ENCODE data around the gene FAM114A2.

Gene FAM114A2

DNA sequence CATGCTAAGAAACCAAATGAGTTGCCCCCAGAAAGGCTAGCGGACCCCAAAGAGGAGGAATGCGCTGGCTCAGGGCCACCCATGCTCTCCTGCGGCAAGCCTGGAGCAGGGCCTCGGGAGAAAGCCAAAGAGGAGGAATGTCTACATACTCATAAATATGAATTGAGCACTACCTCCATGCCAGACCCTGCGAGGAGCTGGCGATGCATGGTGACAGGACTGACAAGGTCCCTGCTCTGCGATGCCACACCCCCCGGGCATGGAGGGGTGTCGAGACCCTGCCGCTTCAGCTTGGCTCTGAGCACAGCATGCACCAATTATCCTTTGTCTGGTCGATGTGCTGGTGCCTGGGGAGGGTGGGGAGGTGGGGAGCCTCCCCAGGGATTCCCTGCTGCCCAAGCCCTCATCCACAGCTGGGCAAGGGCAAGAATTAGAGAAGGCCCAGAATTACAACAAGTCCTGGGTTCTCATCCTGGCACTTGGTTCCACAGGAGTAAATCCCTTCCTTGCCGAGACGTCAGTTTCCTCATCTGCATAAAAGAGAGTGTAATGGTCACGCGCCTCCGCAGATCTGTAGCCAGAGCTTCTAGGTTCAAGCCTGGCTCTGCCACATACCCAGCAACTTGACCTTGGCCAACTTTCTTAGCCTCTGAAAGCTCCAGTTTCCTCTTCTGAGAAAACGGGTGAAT lies 74.4 kb downstream of the FAM114A2 start:
- intact Hi-C loops (cut with DNase I): no loop called here
- DNase-seq: no peak

- no peak for DNase-seq
- intact Hi-C loops (cut with DNase I): no loop called here
Observed at GRCh38 chr5:153960269-153961215, 78.2 kb downstream of the FAM114A2 start.

DNA sequence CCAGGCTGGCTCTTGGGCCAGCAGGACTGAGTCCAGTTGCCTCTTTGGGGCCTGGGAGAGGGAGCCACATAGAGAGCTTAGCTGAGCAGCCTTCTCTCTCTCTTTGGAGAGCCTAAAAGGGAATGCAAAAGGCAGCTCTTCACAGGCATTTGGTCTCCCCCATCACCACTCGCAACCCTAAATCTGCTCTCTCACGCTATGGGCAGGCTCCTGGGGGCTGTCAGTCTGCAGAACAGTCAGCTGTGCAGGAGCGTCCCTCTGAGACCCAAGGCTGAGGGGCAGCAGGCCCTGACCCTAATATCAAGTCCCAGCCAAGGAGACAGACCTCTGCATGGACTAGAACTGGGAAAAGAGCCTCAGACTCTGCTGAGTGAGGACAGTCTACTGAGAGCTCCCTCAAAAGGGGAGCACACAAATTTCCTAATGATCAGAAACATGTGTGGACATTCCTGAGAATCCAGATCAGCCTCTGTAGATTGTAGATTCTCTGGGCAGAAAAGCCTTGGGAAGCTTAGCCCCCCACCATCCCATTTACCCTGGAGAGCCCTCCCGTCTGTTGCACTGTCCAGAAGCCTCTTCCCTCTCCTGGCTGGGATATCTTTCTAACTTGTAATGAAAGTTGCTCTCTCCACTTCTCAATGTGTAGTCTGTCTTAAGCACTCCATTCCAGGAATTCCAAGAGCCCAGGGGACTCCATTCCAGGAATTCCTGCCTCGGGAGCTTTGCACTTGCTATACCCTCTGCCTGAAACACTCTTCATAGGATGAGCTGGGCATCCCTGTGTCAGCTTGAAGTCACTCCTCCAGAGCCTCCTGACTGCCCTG lies 79.4 kb downstream of the FAM114A2 start:
- intact Hi-C loops (cut with DNase I): no loop called here
- peak in 3 of 42 donors; percentile 7 to 26 (median 23) for DNase-seq

DNA sequence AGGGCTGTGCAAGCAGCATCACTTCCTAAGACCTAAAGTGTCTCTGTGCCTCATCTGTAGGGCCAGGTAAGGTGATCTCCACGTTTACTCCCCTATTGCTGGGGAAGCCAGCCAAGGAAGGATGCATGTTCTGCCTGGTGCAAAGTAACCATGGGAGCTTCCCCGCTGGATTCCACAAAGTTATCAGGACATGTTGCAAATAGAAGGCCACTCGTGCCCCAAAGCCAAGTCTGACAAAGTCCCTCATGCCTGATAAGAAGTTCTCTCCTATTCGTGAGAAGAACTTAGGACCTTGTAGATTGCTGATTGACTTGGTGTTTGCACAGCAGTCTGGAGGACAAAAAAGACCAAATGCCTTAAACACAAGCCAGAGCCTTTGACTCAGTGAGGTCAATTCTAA lies 81.5 kb downstream of the FAM114A2 start:
- no peak for DNase-seq
- intact Hi-C loops (cut with DNase I): no loop called here

DNA sequence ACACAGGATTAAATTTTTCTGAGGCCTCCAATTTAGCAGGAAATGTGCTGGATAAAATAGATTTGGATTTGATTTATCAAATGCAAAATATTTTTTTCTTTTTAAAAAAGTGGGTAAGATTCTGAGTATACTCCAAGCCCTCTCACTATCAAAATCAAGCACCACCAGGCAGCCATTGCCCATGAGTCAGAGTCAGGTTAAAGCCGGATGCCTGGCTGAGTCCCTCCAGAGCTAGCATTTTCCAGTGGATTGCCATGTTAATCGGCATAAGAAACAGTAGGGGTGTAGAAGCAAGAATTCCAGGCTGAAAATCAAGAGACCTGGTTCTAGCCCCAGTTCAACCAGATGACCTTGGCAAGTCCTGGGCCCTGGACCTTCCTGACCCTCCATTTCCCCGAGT lies 85.3 kb downstream of the FAM114A2 start:
- intact Hi-C loops (cut with DNase I): no loop called here
- DNase-seq: no peak

DNA sequence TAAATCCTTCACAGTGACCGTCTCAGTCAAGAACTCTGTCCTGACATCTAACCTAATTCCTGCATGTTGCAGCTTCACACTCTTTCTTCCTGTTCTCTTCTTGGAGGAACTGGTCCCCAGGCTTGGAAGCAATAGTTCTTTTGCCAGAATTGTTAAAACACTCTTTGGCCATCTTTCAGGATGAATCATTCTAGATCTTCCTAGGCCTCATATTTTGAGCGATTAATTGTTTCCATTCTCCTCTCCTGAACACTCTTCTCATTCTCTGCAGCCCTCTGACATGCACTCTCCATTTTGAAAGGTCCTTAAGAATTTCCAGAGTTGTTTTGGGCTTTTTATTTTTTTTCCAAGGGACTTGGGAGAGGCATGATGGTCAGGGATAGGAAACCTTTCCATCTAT lies 85.8 kb downstream of the FAM114A2 start:
- intact Hi-C loops (cut with DNase I): no loop called here
- DNase-seq: no peak

GRCh38 chr5:153952057-153952456 lies 86.7 kb downstream of the FAM114A2 start:
- DNase-seq: no peak

GRCh38 chr5:153941265-153941664 lies 97.4 kb downstream of the FAM114A2 start:
- DNase-seq: no peak
- intact Hi-C loops (cut with DNase I): no loop called here

More at GRCh38 chr5:153952057-153952456, 86.7 kb downstream of the FAM114A2 start:
- intact Hi-C loops (cut with DNase I): no loop called here
